H4 (cell line): ENCODE data around the gene CORO2A. TPM values are rescaled to one million over a fixed set of nuclear protein-coding genes. Genes with fewer than 3 reads are reported as not detected.
A peak's percentile ranks its signal among the peaks of the same experiment; 100 is the strongest.

Experiments
- DNase-seq: peaks from one replicate; pipeline ENCODE4 v3.0.0-alpha.2; 2015; ENCODE audit warnings: low spot score
- total RNA-seq: library from RNA; depleted of rRNA; stranded (reverse); fragments of >200 nt; shearing (Covaris generic); gene quantifications from 2 replicates; pipeline ENCODE4 v1.2.3, GENCODE V29; 2014; rRNA removed

The CORO2A gene, protein sequence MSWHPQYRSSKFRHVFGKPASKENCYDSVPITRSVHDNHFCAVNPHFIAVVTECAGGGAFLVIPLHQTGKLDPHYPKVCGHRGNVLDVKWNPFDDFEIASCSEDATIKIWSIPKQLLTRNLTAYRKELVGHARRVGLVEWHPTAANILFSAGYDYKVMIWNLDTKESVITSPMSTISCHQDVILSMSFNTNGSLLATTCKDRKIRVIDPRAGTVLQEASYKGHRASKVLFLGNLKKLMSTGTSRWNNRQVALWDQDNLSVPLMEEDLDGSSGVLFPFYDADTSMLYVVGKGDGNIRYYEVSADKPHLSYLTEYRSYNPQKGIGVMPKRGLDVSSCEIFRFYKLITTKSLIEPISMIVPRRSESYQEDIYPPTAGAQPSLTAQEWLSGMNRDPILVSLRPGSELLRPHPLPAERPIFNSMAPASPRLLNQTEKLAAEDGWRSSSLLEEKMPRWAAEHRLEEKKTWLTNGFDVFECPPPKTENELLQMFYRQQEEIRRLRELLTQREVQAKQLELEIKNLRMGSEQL
- total RNA-seq = 2.1 and 3.0 TPM in 2 replicates

GRCh38 chr9:98192503-98193335 lies at the start of gene CORO2A:
CORO2A (minus strand) TSS chr9:98192637; CDS start chr9:98157660, 34,977 bp downstream.
- DNase-seq = peak; percentile 39

DNA sequence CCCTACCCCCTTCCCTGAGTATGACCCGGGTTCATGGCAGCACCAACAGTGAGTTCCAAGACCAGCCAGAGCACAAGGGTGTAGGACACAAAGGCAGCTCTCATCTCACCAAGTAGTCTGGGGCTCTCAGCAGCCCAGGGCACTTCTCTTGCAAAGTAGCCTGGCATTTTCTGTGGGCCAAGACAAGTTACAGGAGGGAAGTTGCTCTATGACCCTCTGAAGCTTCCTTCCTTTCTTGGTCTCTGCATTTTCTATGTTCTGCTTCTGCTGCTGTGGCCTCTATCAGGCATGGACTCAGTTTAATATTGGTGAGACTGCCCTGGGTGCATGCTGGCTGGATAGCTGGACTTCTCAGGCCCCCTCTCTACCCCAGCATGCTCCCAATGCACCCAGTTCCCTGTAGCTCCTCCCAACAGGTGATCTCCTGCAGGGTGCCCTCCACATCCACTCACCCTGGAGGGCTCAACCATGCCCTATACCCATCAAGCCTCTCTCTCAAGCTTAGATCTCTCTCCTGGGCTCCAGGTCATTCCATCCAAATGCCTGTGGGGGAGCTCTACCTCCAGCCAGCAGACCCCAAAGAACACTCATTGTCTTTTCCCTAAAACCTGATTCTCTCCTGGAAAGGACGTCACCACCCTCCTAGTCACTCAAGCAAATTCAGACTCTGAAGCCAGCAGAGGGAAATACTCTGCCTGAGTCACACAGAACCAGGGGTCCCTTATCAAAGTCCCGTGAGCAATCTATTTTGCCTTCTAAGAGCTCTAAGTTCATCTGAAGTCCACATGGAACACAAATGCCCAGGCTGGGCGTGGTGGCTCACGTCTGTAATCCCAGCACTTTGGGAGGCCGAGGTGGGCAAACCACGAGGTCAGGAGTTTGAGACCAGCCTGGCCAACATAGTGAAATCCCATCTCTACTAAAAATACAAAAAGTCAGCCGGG lies 49.2 kb upstream of the CORO2A start:
- DNase-seq = no peak

DNA sequence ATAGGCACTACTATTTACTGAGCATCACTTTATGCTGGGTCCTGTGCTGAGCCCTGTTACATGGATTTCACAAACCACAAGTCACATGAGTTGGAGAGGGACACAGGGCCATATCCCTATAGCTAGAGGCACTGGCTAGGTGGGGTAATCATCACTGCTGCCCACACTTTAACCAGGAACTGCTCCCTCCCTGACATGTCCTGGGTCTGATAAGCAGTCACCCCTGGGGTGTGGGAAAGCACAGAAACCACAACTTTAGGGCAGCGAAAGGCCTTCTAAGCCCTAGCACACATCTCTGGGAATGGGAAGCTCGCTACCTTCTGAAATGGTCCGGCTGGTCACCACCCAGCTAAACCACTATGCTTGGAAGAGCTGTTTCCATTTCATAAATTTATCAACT lies 48.0 kb upstream of the CORO2A start:
- DNase-seq = no peak

DNA sequence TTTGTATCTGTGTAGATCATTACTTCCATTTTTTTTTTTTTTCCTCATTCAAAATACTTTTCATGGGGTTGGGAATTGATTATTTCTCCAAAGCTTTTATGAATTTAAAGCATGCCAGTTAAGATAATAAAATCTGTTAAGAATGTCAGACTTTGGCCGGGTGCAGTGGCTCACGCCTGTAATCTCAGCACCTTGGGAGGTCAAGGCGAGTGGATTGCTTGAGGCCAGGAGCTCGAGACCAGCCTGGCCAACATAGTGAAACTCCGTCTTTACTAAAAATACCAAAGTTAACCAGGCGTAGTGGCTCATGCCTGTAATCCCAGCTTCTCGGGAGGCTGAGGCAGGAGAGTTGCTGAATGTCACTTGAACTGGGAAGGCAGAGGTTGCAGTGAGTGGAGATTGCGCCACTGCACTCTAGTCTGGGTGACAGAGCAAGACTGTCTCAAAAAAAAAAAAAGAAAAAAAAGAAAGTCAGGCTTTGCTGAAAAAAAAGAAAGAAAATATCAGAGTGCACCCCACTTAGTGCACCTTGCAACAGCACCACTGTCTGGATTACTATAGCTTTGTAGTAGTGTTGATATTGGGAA lies 44.6 kb upstream of the CORO2A start:
- no peak for DNase-seq

GRCh38 chr9:98235126-98235525 lies 42.7 kb upstream of the CORO2A start:
- DNase-seq = no peak

DNA sequence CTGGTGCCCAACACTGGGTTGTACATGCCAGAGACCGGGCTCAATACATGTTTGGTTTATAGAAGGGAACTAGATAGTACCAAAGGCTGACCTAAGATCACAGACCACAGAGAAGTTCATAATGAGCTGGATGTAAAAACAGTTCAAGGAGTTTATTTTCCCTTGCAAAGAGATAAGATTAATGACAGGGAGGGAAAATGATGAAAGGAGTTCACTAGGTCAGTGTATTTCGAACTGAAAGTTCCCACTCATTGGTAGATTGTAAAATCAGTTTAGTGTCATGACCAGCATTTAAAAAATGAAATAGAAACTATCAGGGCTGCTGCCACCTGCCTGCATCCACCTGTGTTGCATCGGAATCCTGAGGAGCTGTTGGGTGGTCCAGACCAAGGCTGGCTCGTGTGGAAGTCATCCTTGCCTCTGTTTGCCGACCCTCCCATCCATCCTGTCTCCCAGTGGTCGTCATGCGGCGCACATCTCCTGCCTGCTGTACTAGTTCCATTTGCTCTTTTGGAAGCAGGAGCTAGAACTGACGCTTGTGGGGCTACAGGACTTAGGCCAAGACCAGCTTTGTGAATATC lies 41.9 kb upstream of the CORO2A start:
- DNase-seq = no peak

GRCh38 chr9:98232926-98233325 lies 40.5 kb upstream of the CORO2A start:
- DNase-seq = no peak

- peak; percentile 72 for DNase-seq
Observed at GRCh38 chr9:98231770-98232478, 39.5 kb upstream of the CORO2A start.

- no peak for DNase-seq
Observed at GRCh38 chr9:98230789-98231188, 38.4 kb upstream of the CORO2A start.

DNA sequence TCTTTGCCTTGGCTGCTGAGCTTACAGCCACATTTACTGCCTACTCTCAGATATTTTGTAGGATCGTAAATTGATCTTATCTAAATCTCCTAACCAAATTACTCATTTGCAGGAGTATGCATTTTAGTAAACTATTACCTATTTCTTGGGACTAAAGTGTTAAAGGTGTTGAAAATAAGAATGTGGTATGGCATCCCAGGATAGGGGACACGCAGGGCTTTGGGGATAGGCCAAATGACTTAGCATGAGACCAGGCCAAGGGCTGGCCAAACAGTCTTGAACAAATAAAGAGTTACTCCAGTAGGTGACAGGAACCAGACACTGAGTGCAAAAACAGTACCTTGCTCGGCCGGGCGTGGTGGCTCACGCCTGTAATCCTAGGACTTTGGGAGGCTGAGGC lies 37.9 kb upstream of the CORO2A start:
- DNase-seq = no peak

DNA sequence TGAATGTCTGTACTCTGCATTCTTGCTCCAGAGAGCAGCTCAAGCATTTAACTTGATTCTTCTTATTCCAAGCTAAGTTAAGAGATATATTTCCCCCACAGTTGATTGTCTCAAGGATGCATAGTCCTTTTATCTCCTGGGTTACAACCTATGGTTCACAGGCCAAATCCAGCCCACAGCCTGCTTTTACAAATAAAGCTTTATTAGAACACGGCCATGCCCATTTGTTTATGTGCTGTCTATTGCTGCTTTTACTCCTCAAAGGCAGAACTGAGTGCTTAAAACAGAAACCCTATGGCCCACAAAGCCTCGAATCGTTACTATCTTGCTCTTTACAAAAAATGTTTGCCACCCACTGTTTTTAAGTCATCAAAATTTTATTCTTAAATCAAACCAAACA lies 37.2 kb upstream of the CORO2A start:
- DNase-seq = no peak

DNA sequence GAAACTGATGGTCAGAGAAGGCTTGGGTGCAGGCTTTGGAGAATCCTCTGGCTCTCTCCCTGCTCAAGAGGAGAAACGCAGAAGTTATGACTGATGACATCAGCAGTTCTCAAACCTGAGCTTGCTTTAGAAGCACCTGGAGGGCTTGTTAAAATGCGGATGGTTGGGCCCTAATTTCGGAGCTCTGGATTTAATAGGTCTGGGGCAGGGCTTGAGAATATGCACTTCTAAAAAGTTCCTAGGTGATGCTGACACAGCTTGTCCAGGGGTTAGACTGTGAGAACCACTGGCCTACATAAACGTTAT lies 36.6 kb upstream of the CORO2A start:
- no peak for DNase-seq

DNA sequence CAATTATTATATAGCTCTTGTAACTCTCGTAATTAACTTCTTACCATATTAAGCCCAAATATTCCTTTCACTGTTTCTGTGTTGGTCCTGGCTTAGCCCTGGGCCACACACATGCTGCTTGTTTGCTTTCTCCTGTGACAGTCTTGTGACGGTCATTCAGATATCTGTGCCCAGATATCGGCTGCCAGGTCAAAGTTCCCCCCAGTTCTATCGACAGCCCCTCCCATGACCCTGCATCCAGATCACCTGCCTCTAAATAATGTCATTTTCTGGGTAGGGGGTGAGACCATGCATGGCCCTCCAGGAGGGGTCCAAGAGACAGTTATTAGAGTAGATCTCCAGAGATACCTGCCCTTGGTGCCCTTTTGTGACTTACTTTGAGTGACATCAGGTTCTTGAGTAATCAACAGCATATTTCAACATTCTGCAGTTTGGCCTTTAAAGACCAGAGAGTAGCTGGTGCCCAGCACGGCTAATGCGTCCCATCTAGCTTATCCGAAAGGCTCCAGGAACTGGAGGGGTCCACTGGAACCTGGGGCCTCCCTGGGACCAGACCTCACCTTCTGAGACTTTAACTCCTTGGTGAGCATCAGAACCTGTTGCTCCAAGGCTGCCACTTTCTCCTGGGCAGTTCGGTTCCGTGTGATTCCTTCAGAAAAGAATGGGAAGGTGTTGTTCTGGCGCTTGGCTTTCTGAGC lies 36.1 kb upstream of the CORO2A start:
- DNase-seq = no peak

DNA sequence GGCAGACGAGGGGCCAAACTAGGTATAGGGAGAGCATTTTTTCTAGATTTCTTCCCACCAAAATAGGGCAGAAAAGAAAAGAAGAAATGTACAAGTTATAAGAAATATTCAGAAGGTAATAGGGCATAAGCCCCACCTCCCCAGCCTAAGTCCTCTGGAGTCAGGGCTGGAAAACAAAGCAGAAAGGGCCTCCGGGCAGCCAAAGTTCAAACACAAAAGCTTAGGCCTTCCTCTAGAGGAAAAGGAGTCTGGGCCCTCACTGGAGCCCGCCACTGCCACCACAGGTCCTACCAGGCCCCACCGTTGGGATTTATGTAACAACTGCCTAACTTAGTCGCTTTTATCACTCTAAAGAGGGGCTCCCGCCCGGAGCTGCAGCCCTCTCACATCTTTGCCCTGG lies 35.4 kb upstream of the CORO2A start:
- no peak for DNase-seq

GRCh38 chr9:98226957-98227356 lies 34.5 kb upstream of the CORO2A start:
- no peak for DNase-seq

DNA sequence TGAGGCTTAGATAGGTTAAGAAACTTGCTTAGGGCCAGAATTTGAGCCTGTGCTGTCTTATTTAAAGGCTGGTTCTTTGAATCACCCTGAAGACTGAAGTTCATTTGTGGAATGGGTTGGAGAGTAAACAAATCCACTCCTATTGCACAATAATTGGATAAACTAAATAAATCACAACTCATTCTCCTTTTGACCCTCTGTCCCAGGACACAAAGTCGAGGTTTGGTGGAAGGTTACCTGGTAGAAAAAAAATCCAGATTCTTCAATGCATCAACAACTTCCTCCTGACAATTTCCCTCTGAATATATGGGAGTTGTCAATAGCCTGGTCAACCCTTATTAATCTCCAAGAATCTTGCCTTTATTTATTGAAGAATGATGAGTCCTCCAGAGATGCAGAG lies 34.1 kb upstream of the CORO2A start:
- no peak for DNase-seq

- DNase-seq = no peak
Observed at GRCh38 chr9:98225015-98225442, 32.6 kb upstream of the CORO2A start.

DNA sequence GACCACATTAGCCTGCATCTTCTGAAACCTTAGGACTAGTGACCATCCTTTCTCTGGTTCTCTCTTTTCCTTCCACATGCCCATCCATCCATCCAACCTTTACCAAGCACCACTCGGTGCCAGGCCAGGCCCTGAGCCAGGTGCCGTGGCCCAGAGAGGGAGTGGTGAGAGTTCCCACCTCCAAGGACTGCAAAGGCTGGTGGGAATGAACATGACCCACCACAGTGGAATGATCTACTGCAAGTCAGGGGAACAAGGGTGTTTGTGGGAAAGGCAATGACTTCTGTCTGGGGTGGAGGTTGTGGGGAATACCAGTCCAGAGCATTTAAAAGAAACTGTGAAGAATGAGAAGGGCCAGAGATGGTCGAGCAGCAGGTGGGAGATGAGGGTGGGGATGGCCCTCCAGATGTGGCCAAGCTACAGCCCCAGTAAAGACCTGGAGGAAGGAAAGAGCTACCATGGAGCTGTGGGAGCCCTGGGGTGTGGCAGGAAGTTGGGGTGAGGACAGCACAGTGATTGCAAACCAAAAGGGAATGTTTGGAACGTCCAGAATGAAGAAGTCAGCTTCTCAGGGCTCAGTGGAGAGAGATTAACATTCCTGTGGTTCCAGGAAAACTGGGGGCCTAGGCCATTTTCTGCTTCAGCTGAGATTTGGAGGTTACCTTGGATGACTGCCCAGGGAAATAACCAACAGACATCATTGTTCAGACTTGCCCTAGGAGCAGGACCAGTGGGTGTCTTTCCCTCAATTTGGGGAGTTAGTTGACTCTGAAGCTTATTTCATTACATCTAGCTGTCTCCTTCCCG lies 30.7 kb upstream of the CORO2A start:
- peak; percentile 93 for DNase-seq

GRCh38 chr9:98220911-98221310 lies 28.5 kb upstream of the CORO2A start:
- no peak for DNase-seq
